K562 (cell line): Measurements from ENCODE around the gene CRACR2B. TPM values are rescaled to one million over a fixed set of nuclear protein-coding genes. Genes with fewer than 3 reads are reported as not detected.

Experiments
- BRF2 ChIP-seq: IDR thresholded peaks from 3 replicates; pipeline ENCODE4 v1.6.1; 2011; ENCODE audit warnings: borderline replicate concordance, mild to moderate bottlenecking; ENCODE audit not compliant: insufficient read length, insufficient read depth
- HEY1 ChIP-seq: fragments of 250-450 bp; sonication (Bioruptor Pico); IDR thresholded peaks from 2 replicates; pipeline ENCODE4 v1.5.0; 2020; ENCODE audit warnings: mild to moderate bottlenecking, moderate library complexity, borderline replicate concordance
- KAT7 ChIP-seq: sonication (generic); formaldehyde crosslinking; IDR thresholded peaks from 2 replicates; pipeline ENCODE4 v1.8.0; 2022; ENCODE audit warnings: missing genetic modification reagents, mild to moderate bottlenecking, borderline replicate concordance
- MYC ChIP-seq, 2 experiments: fragments of 250-450 bp in 1 of 2; sonication (Bioruptor Pico) in 1 of 2; IDR thresholded peaks; 2 replicates each; pipeline versions ENCODE4 v1.5.1 to v1.6.1; 2012 to 2021; ENCODE audit warnings: low read depth in 2 of 2, borderline replicate concordance in 1 of 2, improper control_type of control experiment in 1 of 2, low read length in 1 of 2, mild to moderate bottlenecking in 1 of 2, moderate library complexity in 1 of 2
- RERE ChIP-seq: sonication (generic); formaldehyde crosslinking; IDR thresholded peaks from 2 replicates; pipeline ENCODE4 v1.8.0; 2023; ENCODE audit warnings: missing genetic modification reagents, mild to moderate bottlenecking, borderline replicate concordance
- RFX7 ChIP-seq: fragments of 250-450 bp; sonication (Bioruptor Pico); IDR thresholded peaks from 2 replicates; pipeline ENCODE4 v1.5.1; 2021; ENCODE audit warnings: mild to moderate bottlenecking
- SRSF7 ChIP-seq: fragments of 200-400 bp; formaldehyde crosslinking; optimal IDR thresholded peaks from 2 replicates; pipeline ENCODE3; 2017; ENCODE audit warnings: mild to moderate bottlenecking, low read depth, low read length
- ZNF436 ChIP-seq: fragments of 250-450, 450-650 bp; sonication (Bioruptor Pico); formaldehyde crosslinking; IDR thresholded peaks from 2 replicates; pipeline ENCODE4 v1.7.0; 2020; ENCODE audit warnings: mild to moderate bottlenecking
- polyA plus RNA-seq, 8 experiments: library from polyadenylated mRNA; depleted of rRNA in 4 of 8; stranded (reverse) in 5 of 8; unstranded in 3 of 8; fragments of >200 nt; fragmentation: Nextera tagmentation in 2 of 8; fragmentation: Illumina TruSeq in 1 of 8; extraction: Ambion mirVana in 2 of 8; extraction: Trizol in 1 of 8; gene quantifications; 2 replicates each; pipeline versions ENCODE4 v1.2.1 to v1.2.3, GENCODE V29; 2011 to 2014; ENCODE audit warnings: inconsistent platforms in 1 of 8, missing spikeins in 1 of 8
- total RNA-seq, 7 experiments: library from RNA; depleted of rRNA in 6 of 7; stranded (reverse); fragments of >200 nt in 6 of 7; fragmentation: Illumina TruSeq in 2 of 7; extraction: Trizol in 2 of 7; gene quantifications; 2 replicates each; pipeline versions ENCODE4 v1.2.1 to v1.2.3, GENCODE V29; 2011 to 2021; ENCODE audit warnings: low replicate concordance in 1 of 7
- TF ChIP-seq, protein P1 (sequence below): fragments of 450-650 bp; IDR thresholded peaks from 2 replicates; pipeline ENCODE4 v1.6.1; 2016; ENCODE audit warnings: low read depth

The CRACR2B gene
- total and polyA plus RNA-seq, 9 of the 15 experiments (the other 6 are each of a cell fraction or from before 2014, with no cell fraction given) = 0.10 to 51.0 (median 6.0) TPM

DNA sequence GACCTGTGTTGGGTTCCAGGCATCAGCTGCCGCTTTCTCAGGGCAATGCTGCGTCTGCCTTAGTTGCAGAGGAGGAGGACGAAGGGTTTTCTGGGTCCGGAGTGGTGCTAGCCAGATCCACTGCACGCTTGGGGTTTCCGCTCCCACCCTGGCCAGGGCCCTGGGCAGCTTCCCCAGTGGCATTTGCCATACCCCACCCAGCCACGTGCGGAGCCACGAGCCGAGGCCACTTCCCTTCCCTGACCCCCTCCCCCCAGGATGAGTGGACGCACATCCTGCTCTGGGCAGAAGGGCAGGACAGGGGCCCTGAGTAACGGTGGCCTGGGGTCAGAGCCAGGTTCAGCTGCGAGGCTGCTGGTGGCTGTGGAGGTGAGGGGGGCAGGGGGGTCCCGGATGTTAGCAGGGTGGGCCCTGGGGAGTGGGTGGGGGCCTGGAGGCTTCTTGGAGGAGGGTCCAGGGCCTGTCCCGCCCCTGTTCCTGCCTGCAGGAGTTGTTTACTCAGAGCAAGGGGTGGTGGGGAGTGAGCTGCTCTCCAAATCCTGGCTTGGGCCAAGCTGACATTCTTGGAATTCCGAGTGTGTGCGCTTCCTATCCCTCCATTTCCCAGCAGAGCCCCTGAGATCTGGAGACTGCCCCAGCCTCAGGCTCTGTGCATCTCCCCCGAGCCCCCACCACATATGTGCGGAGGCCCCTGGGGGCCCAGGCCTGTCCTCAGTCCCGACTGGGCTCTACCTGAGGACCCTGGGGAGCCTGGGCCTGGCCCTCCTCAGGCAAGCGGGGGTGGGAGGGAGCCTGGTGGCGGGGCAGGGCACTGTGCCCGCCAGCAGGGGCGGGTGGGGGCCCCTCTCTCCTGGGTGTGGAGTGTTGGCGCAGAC is 16.3 kb downstream of the CRACR2B start (continued):
- TF ChIP-seq, protein P1, sequence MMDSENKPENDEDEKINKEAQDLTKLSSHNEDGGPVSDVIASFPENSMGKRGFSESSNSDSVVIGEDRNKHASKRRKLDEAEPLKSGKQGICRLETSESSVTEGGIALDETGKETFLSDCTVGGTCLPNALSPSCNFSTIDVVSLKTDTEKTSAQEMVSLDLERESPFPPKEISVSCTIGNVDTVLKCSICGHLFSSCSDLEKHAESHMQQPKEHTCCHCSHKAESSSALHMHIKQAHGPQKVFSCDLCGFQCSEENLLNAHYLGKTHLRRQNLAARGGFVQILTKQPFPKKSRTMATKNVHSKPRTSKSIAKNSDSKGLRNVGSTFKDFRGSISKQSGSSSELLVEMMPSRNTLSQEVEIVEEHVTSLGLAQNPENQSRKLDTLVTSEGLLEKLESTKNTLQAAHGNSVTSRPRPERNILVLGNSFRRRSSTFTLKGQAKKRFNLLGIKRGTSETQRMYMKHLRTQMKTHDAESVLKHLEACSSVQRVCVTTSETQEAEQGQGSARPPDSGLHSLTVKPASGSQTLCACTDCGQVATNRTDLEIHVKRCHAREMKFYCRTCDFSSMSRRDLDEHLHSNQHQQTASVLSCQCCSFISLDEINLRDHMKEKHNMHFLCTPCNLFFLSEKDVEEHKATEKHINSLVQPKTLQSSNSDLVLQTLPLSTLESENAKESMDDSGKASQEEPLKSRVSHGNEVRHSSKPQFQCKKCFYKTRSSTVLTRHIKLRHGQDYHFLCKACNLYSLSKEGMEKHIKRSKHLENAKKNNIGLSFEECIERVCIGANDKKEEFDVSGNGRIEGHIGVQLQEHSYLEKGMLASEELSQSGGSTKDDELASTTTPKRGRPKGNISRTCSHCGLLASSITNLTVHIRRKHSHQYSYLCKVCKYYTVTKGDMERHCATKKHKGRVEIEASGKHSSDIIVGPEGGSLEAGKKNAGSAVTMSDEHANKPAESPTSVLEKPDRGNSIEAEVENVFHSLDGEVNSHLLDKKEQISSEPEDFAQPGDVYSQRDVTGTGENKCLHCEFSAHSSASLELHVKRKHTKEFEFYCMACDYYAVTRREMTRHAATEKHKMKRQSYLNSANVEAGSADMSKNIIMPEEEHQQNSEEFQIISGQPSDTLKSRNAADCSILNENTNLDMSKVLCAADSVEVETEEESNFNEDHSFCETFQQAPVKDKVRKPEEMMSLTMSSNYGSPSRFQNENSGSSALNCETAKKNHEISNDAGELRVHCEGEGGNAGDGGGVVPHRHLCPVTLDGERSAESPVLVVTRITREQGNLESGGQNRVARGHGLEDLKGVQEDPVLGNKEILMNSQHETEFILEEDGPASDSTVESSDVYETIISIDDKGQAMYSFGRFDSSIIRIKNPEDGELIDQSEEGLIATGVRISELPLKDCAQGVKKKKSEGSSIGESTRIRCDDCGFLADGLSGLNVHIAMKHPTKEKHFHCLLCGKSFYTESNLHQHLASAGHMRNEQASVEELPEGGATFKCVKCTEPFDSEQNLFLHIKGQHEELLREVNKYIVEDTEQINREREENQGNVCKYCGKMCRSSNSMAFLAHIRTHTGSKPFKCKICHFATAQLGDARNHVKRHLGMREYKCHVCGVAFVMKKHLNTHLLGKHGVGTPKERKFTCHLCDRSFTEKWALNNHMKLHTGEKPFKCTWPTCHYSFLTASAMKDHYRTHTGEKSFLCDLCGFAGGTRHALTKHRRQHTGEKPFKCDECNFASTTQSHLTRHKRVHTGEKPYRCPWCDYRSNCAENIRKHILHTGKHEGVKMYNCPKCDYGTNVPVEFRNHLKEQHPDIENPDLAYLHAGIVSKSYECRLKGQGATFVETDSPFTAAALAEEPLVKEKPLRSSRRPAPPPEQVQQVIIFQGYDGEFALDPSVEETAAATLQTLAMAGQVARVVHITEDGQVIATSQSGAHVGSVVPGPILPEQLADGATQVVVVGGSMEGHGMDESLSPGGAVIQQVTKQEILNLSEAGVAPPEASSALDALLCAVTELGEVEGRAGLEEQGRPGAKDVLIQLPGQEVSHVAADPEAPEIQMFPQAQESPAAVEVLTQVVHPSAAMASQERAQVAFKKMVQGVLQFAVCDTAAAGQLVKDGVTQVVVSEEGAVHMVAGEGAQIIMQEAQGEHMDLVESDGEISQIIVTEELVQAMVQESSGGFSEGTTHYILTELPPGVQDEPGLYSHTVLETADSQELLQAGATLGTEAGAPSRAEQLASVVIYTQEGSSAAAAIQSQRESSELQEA = no peak
- no peak for TF ChIP-seq HEY1 (CRISPR knock-in tag)
- TF ChIP-seq RFX7 (CRISPR knock-in tag) = no peak
- TF ChIP-seq MYC (IDR thresholded peaks at IDR 0.05; ENCODE audit: low read depth, low read length) = peak; percentile 52; the same call in 1 of the 2 replicates
- TF ChIP-seq MYC (CRISPR knock-in tag; IDR thresholded peaks at IDR 0.05; ENCODE audit: borderline replicate concordance, low read depth) = peak; percentile 22; the same call in 1 of the 2 replicates
- TF ChIP-seq ZNF436 (CRISPR knock-in tag) = no peak
- TF ChIP-seq SRSF7 = no peak
- TF ChIP-seq KAT7 (CRISPR knock-in tag) = no peak
- TF ChIP-seq RERE (CRISPR knock-in tag) = no peak
- TF ChIP-seq BRF2 = no peak
